ENCODE data around the gene DENND1A.
"Not testable (repeated sequence)": the region's sequence is repeated elsewhere in the genome, so short reads cannot be mapped to it uniquely, and the experiment has no call there.

Gene DENND1A

DNA sequence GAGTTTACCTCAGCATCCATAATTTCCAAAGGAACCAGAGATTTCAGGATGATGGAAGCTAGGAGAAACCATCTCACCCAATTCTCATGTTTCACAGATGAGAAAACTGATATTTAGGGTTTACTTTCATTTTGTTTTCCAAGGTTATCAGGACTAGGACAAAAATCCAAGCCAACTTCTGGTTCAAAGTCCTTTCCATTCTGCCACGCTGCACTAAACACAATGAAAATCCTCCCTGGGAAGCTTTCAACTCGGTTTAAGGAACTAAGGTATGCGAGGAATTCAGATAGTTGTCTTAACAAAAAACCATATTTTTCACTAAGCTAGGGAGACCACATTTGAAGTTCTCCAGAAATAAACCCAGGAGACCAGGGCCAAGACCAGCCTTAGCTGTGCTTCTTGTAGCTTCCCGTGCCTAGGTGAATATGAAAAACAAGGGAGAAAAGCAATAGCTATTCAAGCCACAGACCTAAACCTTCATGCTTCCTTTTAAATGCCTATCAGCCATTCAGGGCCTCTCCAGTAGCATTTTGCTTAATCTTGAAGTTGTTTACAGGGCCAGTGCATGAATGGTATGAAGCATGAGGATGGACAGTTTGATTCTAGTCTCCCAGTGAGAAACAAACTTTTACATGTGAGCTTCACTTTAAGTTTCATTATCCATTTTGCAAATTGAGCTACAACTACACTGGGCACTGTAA is 167.9 kb downstream of the DENND1A start:
- DNase-seq, result no peak

DNA sequence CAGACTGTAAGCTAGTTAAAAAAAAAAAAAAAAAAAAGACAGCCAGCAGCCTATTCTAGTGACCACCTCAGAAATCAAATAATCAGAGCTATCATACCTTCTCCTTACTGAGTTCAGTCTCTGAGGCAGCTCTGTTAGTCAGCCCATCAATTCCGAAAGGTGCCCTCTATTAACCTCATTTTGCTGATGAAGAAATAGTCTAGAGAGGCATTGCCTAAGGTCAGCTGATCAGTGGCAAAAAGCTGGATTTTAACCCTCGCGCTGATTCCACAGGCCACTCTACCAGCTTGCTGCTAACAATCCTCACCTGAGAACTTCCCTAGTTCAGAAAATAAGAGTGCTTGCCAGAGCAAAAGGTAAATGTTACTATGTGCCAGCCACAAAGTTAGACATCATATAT is 172.0 kb downstream of the DENND1A start:
- no peak for DNase-seq

DNA sequence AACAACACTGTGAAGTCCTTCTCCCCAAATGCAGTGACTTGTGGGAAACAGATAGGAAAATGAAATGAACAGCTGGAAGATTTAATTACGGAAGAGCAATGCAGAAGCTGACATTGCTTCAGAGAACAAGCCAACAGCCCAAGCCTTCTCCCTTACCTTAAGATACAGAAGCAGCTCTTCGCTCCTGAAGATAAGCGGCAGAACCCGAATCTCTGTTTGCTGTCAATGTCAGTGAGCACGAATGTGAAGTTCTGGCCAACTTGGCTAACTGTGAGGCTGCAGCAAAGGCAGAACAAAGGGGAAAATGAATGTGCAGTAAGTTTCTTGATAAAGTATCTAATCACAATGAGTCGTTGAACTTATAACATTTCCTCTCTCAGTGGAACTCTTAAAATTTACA is 172.4 kb downstream of the DENND1A start:
- DNase-seq, result no peak

DNA sequence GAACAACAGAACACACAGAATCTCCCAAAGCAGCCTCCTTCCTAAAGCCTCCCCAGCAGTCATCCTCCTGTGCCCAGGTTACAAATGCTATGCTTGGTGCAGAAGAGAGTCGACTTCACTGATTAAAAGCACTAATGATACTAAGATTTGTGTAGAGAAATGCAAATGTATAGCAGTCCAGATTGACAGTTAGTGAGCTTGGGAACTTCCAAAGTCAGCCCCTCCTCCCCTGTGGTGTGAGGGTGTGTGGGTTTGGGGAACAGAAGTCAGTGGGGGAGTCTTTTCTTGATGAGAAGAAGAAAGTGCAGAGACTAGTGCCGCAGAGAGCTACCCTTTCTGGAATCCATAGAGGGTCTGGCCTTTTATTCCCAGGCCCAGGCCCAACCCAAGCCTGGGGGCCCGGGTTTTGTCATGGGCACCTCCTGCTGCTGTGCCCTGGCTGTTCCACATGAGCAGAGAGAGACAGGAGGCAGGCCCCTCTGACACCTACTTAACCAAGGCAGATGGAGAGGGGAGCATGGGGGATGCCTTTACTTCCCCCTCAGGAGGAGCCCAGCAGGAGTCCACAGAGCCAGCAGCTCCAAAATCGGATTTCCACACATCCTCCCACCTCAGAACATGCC is 173.3 kb downstream of the DENND1A start:
- DNase-seq, result no peak

DNA sequence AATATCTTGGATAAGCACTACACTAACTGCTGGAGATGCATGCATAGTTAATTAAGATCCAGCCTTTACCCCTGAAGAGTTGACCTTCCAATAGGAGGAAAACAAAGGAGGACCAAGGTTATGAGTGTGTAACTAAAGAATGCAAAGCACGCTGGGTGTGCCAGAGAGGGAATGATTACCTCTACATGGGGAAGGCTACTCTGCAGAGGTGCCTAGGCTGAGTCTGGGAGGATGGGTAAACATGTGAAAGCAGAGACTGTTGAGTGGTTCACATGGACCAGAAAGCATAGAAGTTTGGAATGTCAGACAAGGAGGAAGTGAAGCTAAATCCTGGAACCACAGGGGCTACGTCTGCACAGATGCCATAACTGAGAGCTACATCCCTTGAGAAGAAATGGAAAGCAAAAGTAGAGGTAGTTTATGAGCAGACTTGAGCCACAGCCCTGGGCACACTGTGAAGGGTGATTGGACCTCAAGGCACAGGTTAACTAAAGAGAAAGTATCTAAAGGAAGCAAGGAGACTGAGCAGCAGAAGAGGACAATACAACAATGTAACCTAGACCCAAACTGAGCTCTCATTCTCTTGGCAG is 176.2 kb downstream of the DENND1A start:
- no peak for DNase-seq

DNA sequence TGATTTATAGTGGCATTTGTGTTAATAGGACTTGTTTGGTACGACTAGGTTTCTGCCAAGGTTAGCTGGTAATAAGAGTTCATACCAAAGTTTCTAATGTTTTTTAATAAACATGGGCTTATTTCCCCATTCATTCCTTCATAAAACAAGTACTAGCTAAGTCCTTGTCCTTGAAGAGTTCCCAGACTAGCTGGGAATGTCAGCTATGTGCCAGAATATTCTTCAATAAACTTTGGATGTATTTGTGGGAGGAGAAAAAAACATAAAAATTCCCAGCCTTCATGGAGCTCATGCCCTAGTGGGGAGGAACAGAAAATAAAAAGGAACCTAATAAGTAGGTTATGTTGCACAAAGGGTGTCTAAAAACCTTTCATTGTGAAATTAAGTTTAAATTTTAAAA is 176.9 kb downstream of the DENND1A start:
- no peak for DNase-seq

DNA sequence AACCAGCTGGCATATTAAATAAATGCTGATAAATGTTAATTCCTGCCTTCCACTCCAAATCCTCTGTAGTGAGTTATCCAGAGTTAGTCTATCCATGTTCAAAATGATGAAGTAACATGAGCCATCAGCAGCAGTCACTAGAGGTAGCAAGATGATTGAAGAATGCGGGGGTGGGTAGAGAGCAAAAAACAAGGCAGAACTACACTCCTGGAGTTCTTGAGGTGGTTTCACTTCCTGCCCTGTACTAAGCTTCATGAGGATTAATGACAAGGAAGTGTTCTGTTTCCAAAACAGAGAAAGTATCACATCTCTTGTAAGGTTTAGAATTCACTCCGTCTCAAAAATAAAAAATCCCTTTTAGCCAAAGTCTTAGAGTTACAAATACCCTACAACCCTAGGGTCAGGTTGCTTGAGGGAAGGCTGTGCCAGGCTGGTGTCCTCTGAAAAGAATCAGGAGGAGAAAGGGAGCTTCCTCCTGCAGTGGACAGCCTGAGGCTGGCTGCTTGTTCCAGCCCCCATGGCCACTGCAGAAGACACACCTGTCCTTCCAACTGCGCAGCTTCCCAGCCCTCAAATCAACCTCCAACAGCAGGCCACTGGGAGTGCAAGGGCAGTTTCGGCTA is 180.2 kb downstream of the DENND1A start:
- DNase-seq, result no peak

DNA sequence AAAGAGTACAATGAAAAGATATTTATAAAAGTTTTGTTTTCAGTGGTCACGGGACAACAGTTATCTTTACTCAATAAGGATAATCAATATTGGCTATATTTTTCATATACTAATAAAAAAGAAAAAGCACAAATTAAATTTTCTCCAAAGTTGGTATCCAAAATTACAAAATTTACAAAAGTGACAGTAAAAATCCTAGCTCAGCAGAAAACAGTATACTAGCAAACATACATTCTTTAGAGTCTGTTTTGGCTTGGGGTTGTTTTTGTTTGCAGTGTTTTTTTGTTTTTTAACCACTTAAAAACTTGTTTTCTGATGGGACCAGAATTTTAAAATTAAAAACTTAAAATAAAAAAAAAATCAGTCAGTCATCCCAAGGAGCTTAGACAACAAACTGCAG is 183.2 kb downstream of the DENND1A start:
- no peak for DNase-seq

DNA sequence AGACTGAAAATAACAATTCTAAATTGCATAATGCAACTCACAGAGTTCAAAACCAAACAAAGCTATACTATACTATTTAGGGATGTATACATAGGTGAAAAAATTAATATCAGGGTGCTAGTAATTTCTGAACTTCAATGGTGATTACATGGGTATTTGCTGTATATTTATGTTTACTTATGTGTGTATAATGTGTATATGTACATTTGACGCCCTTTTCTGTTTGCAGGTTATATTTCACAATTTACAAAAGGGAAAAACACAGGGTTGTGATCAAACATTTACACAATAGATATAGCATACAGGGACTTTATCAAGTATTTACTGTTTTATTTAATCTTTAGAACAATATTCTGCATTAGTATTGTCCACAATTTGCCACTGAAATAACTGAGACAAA is 184.0 kb downstream of the DENND1A start:
- DNase-seq, result no peak

DNA sequence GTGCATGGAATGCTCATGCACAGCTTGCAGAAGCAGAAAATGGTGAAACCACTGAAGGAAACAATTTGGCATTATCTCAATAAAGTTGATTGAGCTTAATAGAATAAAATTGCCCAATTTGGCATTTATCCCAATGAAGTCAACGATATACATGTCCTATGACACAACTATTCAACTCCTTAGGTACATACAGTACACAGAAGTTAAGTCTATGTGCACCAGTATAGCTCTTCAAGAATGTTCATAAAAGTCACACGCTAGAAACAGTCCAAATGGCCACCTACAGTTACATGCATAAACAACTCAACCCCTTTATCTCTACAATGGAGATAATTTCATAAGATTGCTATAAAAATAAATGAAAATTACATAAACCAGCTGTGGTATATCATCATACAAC is 184.5 kb downstream of the DENND1A start:
- DNase-seq, result no peak

DNA sequence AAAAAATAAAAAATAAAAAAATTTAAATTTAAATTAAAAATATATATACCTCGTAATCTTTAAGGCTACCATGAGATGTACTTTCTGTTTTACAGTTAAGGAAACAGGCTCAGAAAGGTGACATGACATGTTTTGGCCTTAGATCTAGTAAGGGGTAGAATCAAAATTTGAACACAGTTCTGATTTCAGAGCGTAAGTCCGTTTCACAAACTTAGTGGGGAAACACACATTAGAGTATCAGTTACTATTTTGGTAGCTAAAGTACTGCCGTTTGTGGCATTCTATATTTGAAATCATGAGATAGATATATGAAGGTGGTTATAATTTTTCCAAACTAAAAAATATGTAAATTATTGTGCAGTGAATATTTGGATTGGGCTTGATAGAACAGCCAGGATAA is 186.2 kb downstream of the DENND1A start:
- DNase-seq, result no peak

DNA sequence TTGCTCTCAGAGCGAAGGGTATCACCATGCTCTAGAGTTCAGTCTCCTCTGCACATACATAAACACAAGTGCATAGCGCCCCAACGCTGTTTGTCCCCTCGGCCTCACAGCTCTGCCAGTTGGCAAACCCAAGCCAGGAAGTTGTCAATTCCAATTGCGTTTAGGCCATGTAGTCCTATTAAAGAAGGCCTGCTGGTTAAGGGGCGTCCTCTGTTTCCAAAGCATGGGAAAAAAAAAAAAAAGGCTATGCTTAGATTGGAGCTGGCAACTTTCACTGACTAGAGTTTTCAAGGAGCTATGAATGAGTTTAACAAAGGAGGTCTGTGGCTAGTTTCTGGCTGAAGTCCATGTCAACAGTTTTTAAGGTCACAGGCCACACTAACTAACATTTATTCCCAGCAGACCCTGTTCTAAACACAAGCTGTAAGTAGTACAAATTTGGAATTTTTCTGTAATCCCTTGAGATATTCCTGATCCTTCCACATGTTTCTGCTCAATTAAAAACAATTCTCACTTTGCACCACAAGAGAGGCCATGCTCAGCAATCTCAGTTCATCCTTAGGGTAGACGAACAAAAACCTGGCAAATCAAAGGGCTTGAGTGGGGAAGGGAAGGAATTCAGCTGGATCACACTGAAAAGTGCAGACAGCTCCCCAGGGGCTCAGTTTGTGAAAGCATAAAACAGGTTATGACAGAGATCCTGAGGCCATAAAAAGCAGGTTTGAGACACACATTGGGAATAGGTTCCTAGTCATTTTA is 187.7 kb downstream of the DENND1A start:
- DNase-seq, result no peak

DNA sequence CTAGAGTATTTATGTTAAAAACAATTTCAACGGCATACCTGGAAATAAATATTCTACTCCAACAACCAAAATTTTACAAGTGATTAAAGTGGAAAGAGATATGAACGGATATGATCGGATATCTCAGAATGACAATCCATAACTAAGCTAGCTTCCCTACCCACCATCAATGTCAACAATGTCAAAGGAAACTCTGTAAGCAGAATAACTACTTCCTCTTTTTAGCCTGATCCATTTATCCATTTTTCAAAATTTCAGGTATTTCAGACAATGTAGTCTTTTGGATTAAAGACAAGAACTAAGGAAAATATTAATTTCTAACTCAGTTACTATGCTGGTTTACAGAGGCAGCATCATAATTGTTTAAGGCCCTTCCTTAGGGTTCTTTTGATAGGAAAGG is 188.7 kb downstream of the DENND1A start:
- no peak for DNase-seq

DNA sequence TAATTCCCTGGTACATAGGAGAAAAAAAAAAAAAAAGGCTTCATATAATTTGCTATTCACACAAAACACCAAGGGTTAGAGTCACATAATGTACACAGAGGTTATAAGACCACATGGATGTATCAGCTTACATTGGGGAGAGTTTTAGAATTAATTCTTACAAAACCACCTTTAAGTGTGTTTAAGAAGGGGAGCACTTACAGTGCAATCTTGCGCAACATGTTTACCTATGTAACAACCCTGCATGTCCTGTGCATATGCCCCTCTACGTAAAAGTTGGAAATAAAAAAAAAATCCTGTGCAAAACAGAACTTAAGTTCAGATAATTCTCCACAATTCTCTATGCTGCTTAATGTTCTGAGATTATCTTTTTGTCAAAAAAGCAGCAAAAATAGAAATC is 190.0 kb downstream of the DENND1A start:
- DNase-seq, result no peak

DNA sequence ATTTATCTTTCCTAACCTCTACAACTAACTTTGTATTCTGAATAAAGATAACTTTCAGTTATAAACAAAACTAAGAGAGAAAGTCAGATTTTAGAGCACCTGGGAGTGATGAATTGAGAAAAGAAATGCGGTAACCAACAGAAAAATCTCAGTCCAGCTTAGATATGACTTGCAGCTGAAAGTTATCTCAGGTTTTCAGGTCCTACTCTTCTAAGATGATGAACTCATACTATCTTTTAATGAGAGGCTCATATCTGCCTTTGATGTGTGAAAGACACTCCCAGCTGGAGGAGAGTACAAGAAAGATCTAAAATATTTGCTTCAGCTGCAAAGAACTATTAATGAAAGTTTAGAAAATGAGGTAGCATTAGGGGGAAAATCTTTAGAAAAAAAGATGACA is 190.5 kb downstream of the DENND1A start:
- DNase-seq, result no peak

DNA sequence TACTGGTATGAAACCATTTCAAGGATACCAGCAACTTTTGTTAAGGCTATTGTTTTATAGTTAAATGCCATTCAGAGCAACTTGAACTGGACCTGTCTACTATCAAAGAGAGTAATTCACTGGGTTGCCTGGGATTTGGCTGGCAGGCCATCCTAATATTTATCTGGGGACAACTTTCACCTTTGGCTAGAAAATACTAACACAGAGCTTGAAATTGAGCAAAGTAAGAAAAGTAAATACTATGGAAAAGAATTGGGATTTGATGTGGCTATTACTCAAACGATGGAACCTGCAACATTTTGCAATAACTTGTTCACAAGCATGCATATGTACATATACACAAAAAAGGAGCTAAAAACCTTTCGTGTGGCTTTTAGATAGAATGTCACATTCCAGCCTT is 191.3 kb downstream of the DENND1A start:
- DNase-seq, result no peak

DNA sequence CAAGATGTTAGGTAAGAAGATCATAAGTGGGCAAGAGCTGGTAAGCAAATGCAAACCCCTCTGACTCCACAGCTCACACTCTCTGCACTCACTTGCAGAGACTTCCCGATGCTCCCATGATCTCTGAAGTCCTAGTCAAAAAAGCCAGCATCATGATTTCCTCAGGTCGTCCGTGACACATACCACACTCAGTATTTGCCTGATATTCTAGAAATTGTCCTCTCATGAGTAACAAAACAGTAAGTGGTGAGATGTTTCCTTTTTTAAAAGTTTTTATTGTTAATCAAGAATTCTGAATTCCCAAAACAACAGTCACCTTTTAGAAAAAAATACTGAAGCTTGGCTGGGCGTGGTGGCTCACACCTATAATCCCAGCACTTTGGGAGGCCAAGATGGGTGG is 194.6 kb downstream of the DENND1A start:
- no peak for DNase-seq

DNA sequence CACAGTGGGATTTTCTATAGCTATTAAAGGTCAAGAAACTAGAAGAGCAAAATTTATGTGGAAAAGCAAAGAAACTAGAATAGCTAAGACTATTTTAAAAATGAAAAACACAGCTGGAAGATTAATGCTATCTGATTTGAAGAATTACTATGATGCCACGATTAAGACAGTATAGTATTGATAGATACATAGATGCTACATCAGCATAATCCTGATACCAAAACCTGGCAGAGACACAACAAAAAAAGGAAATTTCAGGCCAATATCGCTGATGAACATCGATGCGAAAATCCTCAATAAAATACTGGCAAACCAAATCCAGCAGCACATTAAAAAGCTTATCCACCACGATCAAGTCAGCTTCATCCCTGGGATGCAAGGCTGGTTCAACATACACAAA is 201.4 kb downstream of the DENND1A start:
- DNase-seq, result not testable (repeated sequence)

DNA sequence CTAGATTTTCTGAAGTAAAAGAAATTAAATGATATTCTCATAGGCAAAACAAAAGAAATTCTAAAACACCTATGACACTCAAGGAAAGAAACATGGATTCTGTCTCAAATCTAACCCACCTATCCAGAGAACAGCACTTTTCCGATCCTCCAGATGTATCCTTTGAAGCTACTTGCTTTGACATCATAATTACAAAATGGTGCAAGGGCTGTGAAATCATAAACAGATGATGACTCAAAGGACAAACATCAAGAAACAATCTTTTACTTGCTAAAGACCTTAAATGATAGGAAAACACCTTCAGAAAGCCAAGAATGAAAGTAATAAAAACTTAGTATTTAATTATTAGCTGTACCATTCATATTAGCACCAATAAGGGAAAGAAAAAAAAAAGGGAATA is 202.6 kb downstream of the DENND1A start:
- no peak for DNase-seq

DNA sequence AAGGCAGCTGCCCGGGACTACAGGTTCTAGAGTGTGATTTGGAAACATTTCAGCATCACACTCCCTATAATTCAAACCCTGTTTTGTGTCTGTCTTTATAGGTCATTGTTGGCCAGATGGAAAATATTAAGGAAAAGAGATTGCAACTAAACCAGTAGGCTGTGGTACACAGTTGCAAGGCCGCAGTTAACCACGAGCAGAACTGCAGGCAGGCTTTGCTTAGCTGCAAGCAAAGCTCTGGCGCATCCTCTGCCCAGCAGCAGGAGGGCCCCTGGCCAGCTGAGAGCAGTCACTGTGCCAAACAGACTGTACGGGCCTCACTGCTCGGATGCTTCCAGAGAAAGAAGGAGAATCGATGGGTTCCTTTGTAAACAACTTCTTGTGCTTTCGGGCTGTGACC is 204.5 kb downstream of the DENND1A start:
- DNase-seq, result no peak

DNA sequence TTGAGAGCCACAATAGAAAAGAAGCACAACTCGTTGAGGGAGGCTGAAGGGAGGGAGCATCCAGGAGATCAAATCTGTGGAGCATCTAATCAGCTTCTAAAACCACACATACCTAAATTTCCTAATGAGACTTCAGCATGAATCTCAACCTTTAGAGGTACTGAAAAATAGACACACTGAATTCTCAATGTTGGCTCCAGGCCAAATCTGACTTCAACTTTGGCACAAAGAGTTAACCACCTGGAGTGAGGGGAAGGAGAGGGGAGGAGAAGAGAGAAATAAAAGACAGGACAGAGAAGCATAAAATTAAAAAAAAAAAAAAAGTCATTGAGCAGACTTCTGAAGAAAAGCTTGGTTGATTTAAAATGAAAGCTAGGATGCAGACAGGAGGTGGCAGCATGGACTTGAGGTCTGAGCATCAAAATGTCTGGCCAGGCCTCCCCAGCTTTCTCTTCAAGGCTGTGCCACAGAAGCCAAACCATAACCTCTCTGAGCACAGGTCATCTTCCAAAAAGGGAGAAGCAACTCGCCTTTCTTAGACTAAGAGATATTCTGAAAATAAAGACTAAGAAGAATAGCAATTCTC is 205.6 kb downstream of the DENND1A start:
- no peak for DNase-seq

DNA sequence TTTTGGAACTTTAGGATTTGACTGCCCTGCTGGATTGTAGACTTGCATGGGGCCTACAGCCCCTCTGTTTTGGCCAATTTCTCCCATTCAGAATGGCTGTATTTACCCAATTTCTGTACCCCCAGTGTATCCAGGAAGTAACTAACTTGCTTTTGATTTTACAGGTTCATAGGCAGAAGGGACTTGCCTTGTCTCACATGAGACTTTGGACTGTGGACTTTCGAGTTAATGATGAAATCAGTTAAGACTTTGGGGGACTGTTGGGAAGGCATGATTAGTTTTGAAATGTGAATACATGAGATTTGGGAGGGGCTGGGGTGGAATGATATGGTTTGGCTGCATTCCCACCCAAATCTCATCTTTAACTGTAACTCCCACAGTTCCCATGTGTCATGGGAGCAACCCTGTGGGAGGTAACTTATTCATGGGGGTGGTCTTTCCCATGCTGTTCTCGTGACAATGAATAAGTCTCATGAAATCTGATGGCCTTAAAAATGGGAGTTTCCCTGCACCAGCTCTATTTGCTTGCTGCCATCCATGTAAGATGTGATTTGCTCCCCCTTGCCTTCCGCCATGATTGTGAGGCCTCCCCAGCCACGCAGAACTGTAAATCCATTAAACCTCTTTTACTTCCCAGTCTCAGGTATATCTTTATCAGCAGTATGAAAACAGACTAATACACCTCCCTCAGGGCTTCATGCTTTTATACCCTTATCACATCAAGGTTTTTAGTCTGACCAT is 206.6 kb downstream of the DENND1A start:
- DNase-seq, result no peak

Measured in NCI-H2029 treated with DMSO at 0.1 percent for 48 hours (cell line).